HUES48 (cell line): ENCODE data around the gene C16orf86.
A peak's percentile ranks its signal among the peaks of the same experiment; 100 is the strongest.

Source experiments
- H3K27ac ChIP-seq: one replicate; pipeline ENCODE4 v1.7.0; 2013; ENCODE audit warnings: low read depth, low read length, inconsistent platforms
- H3K27me3 ChIP-seq: 2 replicates; pipeline ENCODE4 v1.6.1; 2013; ENCODE audit warnings: mild to moderate bottlenecking, low read length; ENCODE audit not compliant: control insufficient read depth, insufficient read depth
- H3K36me3 ChIP-seq: 2 replicates; pipeline ENCODE4 v1.6.1; 2013; ENCODE audit warnings: low read length; ENCODE audit not compliant: control insufficient read depth, insufficient read depth
- H3K4me1 ChIP-seq: 2 replicates; pipeline ENCODE4 v1.6.1; 2013; ENCODE audit warnings: mild to moderate bottlenecking, low read length; ENCODE audit not compliant: control insufficient read depth, insufficient read depth
- H3K4me3 ChIP-seq: 2 replicates; pipeline ENCODE4 v1.5.1; 2013; ENCODE audit warnings: mild to moderate bottlenecking, low read depth, low read length
- H3K9ac ChIP-seq: 2 replicates; pipeline ENCODE4 v1.6.1; 2013; ENCODE audit warnings: mild to moderate bottlenecking, low read depth, low read length, moderate library complexity
- H3K9me3 ChIP-seq: 2 replicates; pipeline ENCODE4 v1.6.1; 2013; ENCODE audit warnings: low read length; ENCODE audit not compliant: control insufficient read depth, insufficient read depth

Gene C16orf86

GRCh38 chr16:67654403-67654911 lies 12.2 kb upstream of the C16orf86 start:
- Histone ChIP-seq H3K27ac (no peak overlapping the region), H3K4me1 (no peaks in the 10 kb centered on the region; the same call in 1 of the 2 replicates), H3K27me3 (peaks cover 8% of the 10 kb centered on the region), H3K4me3 (no peak overlapping the region), H3K36me3 (peaks cover 34% of the 10 kb centered on the region), H3K9ac (no peak overlapping the region), H3K9me3 (no peaks in the 10 kb centered on the region)

- Histone ChIP-seq H3K4me1 (no peaks in the 10 kb centered on the region), H3K4me3 (no peak overlapping the region), H3K9me3 (no peaks in the 10 kb centered on the region), H3K9ac (no peak overlapping the region), H3K36me3 (peaks cover 30% of the 10 kb centered on the region), H3K27me3 (peaks cover 8% of the 10 kb centered on the region), H3K27ac (no peak overlapping the region)
Observed at GRCh38 chr16:67655363-67655762, 11.3 kb upstream of the C16orf86 start.

- H3K27ac ChIP-seq = no peak overlapping the region
- H3K9ac ChIP-seq = no peak overlapping the region
- H3K27me3 ChIP-seq = peaks cover 8% of the 10 kb centered on the region
- H3K4me3 ChIP-seq = no peak overlapping the region
- no peaks in the 10 kb centered on the region for H3K9me3 ChIP-seq
- H3K4me1 ChIP-seq = no peaks in the 10 kb centered on the region
- H3K36me3 ChIP-seq = peaks cover 27% of the 10 kb centered on the region
Observed at GRCh38 chr16:67656344-67657016, 10.1 kb upstream of the C16orf86 start.

GRCh38 chr16:67657017-67657608 lies 9.5 kb upstream of the C16orf86 start:
- Histone ChIP-seq H3K4me1 (0 out of 2 replicates have a peak, but pooled peaks cover 3% of the 10 kb centered on the region), H3K9ac (no peak overlapping the region), H3K27me3 (peaks cover 8% of the 10 kb centered on the region), H3K4me3 (no peak overlapping the region), H3K27ac (no peak overlapping the region), H3K9me3 (no peaks in the 10 kb centered on the region), H3K36me3 (peaks cover 22% of the 10 kb centered on the region)

GRCh38 chr16:67657751-67658518 lies 8.7 kb upstream of the C16orf86 start:
- peaks cover 8% of the 10 kb centered on the region for H3K27me3 ChIP-seq
- H3K36me3 ChIP-seq = peaks cover 22% of the 10 kb centered on the region
- 0 out of 2 replicates have a peak, but pooled peaks cover 3% of the 10 kb centered on the region for H3K4me1 ChIP-seq
- H3K9me3 ChIP-seq = no peaks in the 10 kb centered on the region
- no peak overlapping the region for H3K27ac ChIP-seq
- H3K9ac ChIP-seq = no peak overlapping the region
- no peak overlapping the region for H3K4me3 ChIP-seq

- Histone ChIP-seq H3K9me3 (no peaks in the 10 kb centered on the region), H3K9ac (no peak overlapping the region), H3K27me3 (peaks cover 2% of the 10 kb centered on the region; the same call in 1 of the 2 replicates), H3K4me1 (0 out of 2 replicates have a peak, but pooled peaks cover 3% of the 10 kb centered on the region), H3K27ac (no peak overlapping the region), H3K36me3 (peaks cover 22% of the 10 kb centered on the region), H3K4me3 (peak overlapping the region; percentile 88)
Observed at GRCh38 chr16:67658849-67659674, 7.6 kb upstream of the C16orf86 start.

GRCh38 chr16:67659675-67660563 lies 6.7 kb upstream of the C16orf86 start, which contains the start of gene ACD:
Gene ACD, minus strand, starts transcription at chr16:67660260. Its CDS starts 40 bp downstream, at chr16:67660220.
- Histone ChIP-seq H3K9ac (peak within 1 kb of the TSS; percentile 44), H3K27ac (peak within 1 kb of the TSS; percentile 89), H3K9me3 (no peaks in the 10 kb centered on the region), H3K4me1 (0 out of 2 replicates have a peak, but pooled peaks cover 3% of the 10 kb centered on the region), H3K4me3 (peak within 1 kb of the TSS; percentile 88), H3K27me3 (no peaks in the 10 kb centered on the region), H3K36me3 (peaks cover 22% of the 10 kb centered on the region)

GRCh38 chr16:67660564-67661028 lies 6.0 kb upstream of the C16orf86 start, which contains the start of gene PARD6A:
Gene PARD6A, plus strand, starts transcription at chr16:67660960. Its CDS starts 79 bp downstream, at chr16:67661039.
- H3K9ac ChIP-seq = peak within 1 kb of the TSS; percentile 44
- peaks cover 19% of the 10 kb centered on the region for H3K36me3 ChIP-seq
- 0 out of 2 replicates have a peak, but pooled peaks cover 3% of the 10 kb centered on the region for H3K4me1 ChIP-seq

GRCh38 chr16:67661101-67661761 lies 5.4 kb upstream of the C16orf86 start:
- Histone ChIP-seq H3K27ac (peak overlapping the region; percentile 55), H3K9ac (no peak overlapping the region; the same call in 1 of the 2 replicates)

More at GRCh38 chr16:67660564-67661028, 6.0 kb upstream of the C16orf86 start, which contains the start of gene PARD6A:
- Histone ChIP-seq H3K9me3 (no peaks in the 10 kb centered on the region), H3K27ac (peak within 1 kb of the TSS; percentile 89), H3K27me3 (0 out of 2 replicates have a peak, but pooled peaks cover 2% of the 10 kb centered on the region), H3K4me3 (peak within 1 kb of the TSS; percentile 88)

More at GRCh38 chr16:67661101-67661761, 5.4 kb upstream of the C16orf86 start:
- H3K4me3 ChIP-seq = peak overlapping the region; percentile 88
- no peaks in the 10 kb centered on the region for H3K9me3 ChIP-seq
- H3K27me3 ChIP-seq = 0 out of 2 replicates have a peak, but pooled peaks cover 3% of the 10 kb centered on the region
- H3K36me3 ChIP-seq = peaks cover 19% of the 10 kb centered on the region
- 0 out of 2 replicates have a peak, but pooled peaks cover 3% of the 10 kb centered on the region for H3K4me1 ChIP-seq
